Osteocyte (in vitro differentiated cells): Measurements from ENCODE around the gene CAAP1. TPM values are rescaled to one million over a fixed set of nuclear protein-coding genes. Genes with fewer than 3 reads are reported as not detected.
A peak's percentile ranks its signal among the peaks of the same experiment; 100 is the strongest.

Experiments
- DNase-seq: peaks from one replicate; pipeline ENCODE4 v3.0.0; 2021; ENCODE audit warnings: mixed read lengths; ENCODE audit not compliant: unreplicated experiment; ENCODE audit errors: extremely low spot score
- H3K27ac Mint-ChIP-seq: one replicate; pipeline ENCODE4 v1.8.0; 2021; ENCODE audit warnings: mild to moderate bottlenecking, mixed read lengths; ENCODE audit not compliant: unreplicated experiment
- H3K27me3 Mint-ChIP-seq: one replicate; pipeline ENCODE4 v1.8.0; 2021; ENCODE audit warnings: mixed read lengths; ENCODE audit not compliant: unreplicated experiment
- H3K36me3 Mint-ChIP-seq: one replicate; pipeline ENCODE4 v1.8.0; 2021; ENCODE audit warnings: mixed read lengths; ENCODE audit not compliant: unreplicated experiment
- H3K4me1 Mint-ChIP-seq: one replicate; pipeline ENCODE4 v1.8.0; 2021; ENCODE audit warnings: mixed read lengths; ENCODE audit not compliant: unreplicated experiment
- H3K4me3 Mint-ChIP-seq: one replicate; pipeline ENCODE4 v1.8.0; 2021; ENCODE audit warnings: mild to moderate bottlenecking, moderate library complexity, mixed read lengths; ENCODE audit not compliant: unreplicated experiment
- H3K9me3 Mint-ChIP-seq: one replicate; pipeline ENCODE4 v1.8.0; 2021; ENCODE audit warnings: mixed read lengths; ENCODE audit not compliant: unreplicated experiment
- total RNA-seq: library from RNA; stranded (reverse); gene quantifications from 2 replicates; pipeline ENCODE4 v1.2.1, GENCODE V29; 2021
- TF ChIP-seq, protein P1 (sequence below): fragments of 200-600 bp; sonication (generic); IDR thresholded peaks from 2 replicates; pipeline ENCODE4 v1.5.0; 2021; ENCODE audit warnings: antibody characterized with exemption, mild to moderate bottlenecking, moderate library complexity

The CAAP1 gene
- total RNA-seq, 1 donor from 2014 or later, result 17.8 TPM

GRCh38 chr9:26904671-26905070 is 12.1 kb upstream of the CAAP1 start:
- H3K4me1 Mint-ChIP-seq, result no peaks in the 10 kb centered on the region
- TF ChIP-seq, protein P1, sequence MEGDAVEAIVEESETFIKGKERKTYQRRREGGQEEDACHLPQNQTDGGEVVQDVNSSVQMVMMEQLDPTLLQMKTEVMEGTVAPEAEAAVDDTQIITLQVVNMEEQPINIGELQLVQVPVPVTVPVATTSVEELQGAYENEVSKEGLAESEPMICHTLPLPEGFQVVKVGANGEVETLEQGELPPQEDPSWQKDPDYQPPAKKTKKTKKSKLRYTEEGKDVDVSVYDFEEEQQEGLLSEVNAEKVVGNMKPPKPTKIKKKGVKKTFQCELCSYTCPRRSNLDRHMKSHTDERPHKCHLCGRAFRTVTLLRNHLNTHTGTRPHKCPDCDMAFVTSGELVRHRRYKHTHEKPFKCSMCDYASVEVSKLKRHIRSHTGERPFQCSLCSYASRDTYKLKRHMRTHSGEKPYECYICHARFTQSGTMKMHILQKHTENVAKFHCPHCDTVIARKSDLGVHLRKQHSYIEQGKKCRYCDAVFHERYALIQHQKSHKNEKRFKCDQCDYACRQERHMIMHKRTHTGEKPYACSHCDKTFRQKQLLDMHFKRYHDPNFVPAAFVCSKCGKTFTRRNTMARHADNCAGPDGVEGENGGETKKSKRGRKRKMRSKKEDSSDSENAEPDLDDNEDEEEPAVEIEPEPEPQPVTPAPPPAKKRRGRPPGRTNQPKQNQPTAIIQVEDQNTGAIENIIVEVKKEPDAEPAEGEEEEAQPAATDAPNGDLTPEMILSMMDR, result no peak
- peaks cover 28% of the 10 kb centered on the region for H3K36me3 Mint-ChIP-seq
- no peak overlapping the region for H3K4me3 Mint-ChIP-seq
- H3K27ac Mint-ChIP-seq, result no peak overlapping the region
- no peaks in the 10 kb centered on the region for H3K27me3 Mint-ChIP-seq
- H3K9me3 Mint-ChIP-seq, result no peaks in the 10 kb centered on the region
- no peak for DNase-seq

DNA sequence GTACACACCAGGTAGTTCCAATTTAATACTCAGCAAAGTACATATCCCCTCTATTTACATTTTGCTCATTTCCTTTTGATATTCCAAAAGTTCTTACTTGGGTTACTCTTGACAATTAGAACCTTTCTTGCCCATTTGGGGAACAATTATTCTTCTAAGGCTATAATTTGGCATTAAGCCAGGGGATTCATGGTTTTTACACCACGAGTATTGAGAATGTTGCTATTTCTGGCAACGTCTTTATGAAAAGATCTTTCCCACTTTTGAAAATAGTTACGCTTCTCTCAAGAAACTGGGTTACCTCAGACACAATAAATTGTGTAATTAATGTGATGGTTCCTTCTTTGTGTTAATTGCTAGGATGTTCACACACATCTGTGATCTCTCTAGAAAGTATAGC is 11.5 kb upstream of the CAAP1 start:
- Mint-ChIP-seq H3K4me3 (no peak overlapping the region), H3K36me3 (peaks cover 27% of the 10 kb centered on the region), H3K4me1 (no peaks in the 10 kb centered on the region), H3K27me3 (no peaks in the 10 kb centered on the region), H3K9me3 (no peaks in the 10 kb centered on the region), H3K27ac (no peak overlapping the region)
- no peak for DNase-seq
- TF ChIP-seq, protein P1, result no peak

GRCh38 chr9:26893030-26893676 is 551 bp upstream of the CAAP1 start:
- H3K36me3 Mint-ChIP-seq, result no peaks in the 10 kb centered on the region
- no peaks in the 10 kb centered on the region for H3K27me3 Mint-ChIP-seq
- peak overlapping the region; percentile 99 for H3K4me3 Mint-ChIP-seq
- H3K9me3 Mint-ChIP-seq, result no peaks in the 10 kb centered on the region
- peak overlapping the region; percentile 100 for H3K27ac Mint-ChIP-seq
- DNase-seq, result no peak
- H3K4me1 Mint-ChIP-seq, result peaks cover 31% of the 10 kb centered on the region
- TF ChIP-seq, protein P1, result no peak

- TF ChIP-seq, protein P1, result no peak
- no peaks in the 10 kb centered on the region for H3K36me3 Mint-ChIP-seq
- peak overlapping the region; percentile 100 for H3K27ac Mint-ChIP-seq
- H3K4me1 Mint-ChIP-seq, result peaks cover 31% of the 10 kb centered on the region
- H3K4me3 Mint-ChIP-seq, result peak overlapping the region; percentile 99
- no peaks in the 10 kb centered on the region for H3K9me3 Mint-ChIP-seq
- no peak for DNase-seq
- H3K27me3 Mint-ChIP-seq, result no peaks in the 10 kb centered on the region
These were observed 876 bp downstream of the CAAP1 start for GRCh38 chr9:26891726-26892125.

GRCh38 chr9:26888271-26888670 is 4.3 kb downstream of the CAAP1 start:
- no peaks in the 10 kb centered on the region for H3K9me3 Mint-ChIP-seq
- no peak overlapping the region for H3K4me3 Mint-ChIP-seq
- H3K36me3 Mint-ChIP-seq, result peaks cover 12% of the 10 kb centered on the region
- no peaks in the 10 kb centered on the region for H3K27me3 Mint-ChIP-seq
- H3K4me1 Mint-ChIP-seq, result peaks cover 29% of the 10 kb centered on the region
- DNase-seq, result no peak
- TF ChIP-seq, protein P1, result no peak
- no peak overlapping the region for H3K27ac Mint-ChIP-seq
